8988T (cell line): ENCODE measurements around the gene NPPC.
"Not testable (repeated sequence)": the region's sequence is repeated elsewhere in the genome, so short reads cannot be mapped to it uniquely, and the experiment has no call there.

ENCODE experiments used
- DNase-seq: peaks from one replicate; pipeline ENCODE4 v3.0.0; 2011

Gene NPPC

DNA sequence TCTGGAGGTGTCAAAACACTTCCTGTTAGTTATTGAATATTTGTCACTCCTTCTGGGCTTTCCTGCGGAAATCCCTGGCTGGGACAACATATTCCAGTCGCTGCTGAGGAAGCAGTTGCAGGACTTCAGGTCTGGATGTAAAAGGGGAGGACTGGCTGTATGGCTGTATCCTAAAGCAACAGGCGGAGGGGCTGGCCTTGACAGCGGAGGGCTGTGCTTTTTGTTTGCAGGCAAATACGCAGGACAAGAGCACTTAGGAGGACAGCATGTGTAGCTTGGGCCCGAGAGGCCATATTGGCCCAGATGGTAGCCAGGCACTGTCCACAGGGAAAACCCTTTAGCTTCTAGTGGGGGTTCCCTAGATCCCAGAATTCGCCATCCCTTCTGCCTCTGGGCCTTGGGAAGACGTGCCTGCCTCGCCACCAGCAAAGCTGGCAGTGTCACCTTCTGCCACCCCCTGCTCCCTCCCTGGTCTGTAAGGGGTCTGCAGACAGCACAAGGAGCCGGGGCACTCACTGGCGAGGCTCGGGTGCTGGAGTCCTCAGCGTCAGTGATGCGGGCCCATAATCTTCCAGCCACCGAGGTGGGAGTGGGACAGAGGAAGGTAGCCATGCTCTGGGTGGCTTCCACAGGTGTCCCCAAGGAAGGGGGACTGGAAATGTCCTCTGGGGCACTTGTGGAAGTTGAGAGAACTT, 6.7 kb downstream of the NPPC start:
- DNase-seq: no peak

DNA sequence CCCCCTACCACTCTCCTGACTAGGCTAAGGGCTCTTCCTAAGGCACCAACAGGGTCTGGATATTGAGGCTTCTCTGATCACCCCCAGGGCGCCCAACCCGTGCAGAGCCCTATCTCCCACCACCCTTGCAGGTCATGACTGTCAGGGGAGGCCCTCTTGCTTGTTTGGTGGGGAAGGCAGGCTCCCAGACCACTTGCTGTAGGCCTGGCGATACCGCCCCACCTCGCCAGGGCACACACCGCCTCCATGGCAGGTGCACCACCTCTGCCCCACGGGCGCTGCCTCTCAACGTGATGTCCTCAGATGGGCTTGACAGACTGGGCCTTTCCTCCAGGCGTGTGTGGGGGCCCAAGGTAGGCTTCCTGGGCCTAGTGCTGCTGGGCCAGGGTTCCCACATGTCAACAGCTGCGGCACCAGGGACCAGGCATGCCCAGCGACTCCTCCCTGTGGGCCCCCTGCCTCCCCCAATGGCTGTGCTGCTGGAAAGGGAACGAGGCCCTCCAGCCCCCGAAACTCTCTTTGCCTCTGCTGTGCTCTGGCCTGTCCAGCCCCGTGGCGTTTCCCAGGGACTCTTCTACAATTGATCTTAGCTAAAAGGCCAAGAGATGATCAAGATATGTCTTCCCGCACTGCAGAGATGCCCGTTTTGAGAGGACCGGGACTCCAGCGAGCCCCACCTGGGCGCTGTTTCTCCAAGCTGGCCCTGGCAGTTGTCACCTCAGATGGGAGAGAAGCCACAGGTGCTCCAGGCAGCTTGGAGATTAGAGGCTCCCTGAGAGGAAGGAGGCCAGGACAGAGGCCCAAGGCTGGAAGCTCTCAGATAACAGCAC, 7.5 kb downstream of the NPPC start:
- DNase-seq: no peak

DNA sequence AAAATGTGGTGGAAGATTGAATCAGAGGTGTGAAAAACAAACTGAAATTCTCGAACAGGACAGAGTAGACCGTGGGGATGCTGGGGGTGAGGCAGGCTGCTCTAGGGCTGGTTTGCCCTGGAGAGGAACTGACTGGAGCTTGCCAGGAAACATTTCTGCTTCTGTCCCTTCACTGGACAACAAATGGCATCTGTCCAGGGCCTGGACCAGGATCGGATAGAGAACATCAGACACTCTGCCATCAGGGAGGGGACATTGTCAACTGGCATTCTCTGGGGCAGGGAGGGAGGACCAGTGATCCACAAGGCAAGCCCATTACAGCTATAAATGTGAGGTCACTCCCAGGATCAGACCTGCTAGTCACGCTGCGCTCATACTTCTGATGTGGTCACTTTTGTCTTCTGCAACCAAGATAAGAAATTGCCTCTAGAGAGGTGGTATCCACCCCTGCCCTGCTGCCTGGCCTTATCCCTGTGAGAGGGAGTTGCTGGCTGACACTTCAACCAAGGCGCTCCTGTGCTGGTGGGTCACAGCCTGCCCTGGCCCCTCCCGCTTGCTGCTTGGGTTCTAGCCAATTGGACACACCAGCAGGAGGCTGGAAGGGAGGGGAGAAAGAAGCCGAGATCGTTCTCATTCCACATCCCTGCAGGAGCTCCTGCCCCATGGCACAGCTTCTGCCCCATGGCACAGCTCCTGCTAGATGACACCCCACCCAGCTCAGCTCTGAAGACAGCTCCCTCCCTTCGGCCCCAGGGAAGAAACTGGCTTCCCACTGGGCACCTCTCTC, 8.7 kb downstream of the NPPC start:
- DNase-seq: no peak

DNA sequence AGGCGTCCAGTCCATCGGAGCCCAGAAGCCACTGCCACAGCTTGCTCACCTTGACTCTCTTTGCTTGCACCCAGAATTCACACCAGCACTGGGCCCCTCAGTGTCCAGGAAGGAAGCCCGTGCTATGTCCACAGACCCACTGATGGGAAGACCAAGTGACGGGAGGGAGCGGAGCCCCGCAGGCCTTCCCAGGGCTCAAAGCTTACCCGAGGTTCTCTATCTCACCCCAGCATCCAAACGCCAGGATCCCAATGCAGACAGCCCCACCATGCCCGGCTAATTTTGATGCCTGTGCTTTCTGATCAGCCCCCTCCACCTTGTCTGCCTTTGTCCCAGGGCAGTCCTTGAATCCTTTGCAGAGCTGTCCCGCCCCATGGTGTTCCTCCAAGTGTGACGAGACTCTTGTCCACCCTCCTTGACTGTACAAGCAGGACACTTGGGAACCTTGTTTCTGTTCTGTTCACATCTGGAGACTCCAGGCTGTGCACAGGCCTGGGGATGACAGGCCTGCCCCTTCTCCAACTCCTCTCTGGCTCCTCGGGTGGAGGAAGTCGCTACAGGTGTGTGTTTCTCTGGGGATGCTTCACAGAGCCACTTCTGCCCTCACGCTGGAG, 12.0 kb downstream of the NPPC start:
- no peak for DNase-seq

DNA sequence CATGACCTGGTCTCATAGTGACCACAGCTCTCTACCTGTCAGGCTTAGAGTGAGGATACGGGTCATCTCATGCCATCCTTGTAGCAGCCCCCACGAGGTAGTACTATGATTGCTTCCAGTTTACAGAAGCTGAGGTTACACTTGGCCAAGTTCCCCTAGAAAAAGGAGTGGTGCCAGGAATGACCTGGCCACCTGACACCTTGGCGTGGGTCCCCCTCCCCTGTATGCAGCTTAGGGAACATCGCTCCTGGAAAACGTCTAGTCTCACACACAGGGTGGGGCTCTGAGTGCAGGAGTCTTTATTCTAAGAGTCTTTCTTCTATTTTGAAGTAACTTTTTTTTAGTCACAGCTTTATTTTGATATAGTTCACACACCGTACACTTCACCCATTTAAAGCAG, 14.8 kb downstream of the NPPC start:
- no peak for DNase-seq

DNA sequence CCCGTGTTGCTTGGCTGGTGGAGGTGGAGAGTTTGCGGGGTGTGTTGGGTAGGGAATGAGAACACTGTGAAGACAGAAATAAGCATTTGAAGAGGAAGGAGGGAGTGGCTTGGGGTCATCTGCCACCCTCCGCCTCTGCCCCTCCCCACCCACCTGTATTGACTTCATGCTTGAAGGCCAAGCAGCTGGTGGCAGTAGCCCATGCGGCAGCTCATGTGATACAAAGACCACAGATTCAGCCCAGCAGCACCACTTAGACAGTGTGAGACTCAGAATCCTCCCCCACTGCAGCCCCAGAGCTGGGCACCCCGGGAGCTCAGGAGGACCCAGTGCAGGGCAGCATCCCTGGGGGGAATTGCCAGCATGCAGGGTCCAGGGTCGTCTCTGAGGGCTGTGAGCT, 15.4 kb downstream of the NPPC start:
- no peak for DNase-seq

DNA sequence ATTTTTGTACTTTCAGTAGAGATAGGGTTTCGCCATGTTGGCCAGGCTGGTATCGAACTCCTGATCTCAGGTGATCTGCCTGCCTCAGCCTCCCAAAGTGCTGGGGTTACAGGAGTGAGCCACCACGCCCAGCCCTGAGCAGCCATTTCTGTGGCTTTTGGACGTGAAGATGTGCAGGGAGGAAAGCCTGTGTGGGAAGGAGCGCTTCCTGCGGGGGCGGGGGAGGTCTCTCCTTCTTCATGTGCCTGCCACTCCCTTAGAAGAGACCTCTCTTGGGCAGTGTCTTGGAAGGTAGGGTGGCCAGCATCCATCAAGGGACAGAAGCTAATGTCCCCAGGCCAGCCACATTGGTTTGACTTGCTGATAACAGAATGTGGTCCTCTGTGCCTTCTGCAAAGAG, 16.0 kb downstream of the NPPC start:
- not testable (repeated sequence) for DNase-seq

DNA sequence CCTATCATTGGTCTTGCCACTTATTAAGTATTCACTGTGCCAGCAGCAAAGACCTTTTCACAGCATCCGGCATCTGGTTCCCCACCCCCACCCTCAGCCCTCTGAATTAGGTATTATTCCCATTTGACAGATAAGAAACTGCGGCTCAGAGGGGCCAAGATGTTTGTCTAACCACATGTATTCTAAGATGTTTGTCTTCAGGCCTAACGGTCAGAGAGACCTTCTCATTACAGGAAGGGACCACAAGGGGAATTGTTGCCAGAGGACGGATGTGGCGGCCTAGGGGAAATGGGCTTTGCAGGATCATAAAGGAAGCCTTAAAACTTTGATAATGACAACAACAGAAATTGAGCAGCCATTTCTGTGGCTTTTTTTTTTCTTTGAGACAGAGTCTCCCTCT, 16.6 kb downstream of the NPPC start:
- no peak for DNase-seq

DNA sequence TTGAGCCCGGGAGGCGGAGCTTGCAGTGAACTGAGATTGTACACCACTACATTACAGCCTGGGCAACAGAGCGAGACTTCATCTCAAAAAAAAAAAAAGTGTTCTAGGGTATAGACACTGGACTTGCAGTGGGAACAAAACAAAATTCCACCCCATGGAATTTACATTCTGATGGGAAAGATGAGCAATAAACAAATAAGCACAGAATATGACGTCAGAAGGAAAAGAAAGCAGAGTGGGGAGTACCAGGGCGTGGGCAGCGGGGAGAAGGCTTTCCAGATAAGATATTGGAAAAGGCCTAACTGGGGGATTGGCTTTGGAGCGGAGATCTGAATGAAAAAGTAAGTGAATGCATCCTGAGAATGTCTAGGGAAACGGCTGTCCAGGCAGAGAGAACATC, 17.6 kb downstream of the NPPC start:
- DNase-seq: no peak

DNA sequence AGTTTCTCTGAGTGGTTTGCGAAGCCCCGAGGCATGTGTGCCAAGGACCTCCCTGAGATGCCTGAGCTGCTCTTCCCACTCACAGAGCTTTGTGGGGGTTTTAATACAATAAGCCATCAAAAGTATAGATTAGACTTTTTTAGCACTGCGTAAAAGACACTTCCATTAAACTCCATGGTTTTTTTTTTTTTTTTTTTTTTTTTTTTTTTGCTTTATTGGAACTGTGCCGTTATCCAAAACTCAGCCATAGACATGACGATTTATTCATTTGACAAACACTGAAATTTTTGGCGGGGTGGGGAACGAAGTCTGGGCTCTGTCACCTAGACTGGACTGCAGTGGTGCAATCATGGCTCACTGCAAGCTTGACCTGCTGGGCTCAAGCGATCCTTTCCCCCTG, 18.4 kb downstream of the NPPC start:
- DNase-seq: no peak

DNA sequence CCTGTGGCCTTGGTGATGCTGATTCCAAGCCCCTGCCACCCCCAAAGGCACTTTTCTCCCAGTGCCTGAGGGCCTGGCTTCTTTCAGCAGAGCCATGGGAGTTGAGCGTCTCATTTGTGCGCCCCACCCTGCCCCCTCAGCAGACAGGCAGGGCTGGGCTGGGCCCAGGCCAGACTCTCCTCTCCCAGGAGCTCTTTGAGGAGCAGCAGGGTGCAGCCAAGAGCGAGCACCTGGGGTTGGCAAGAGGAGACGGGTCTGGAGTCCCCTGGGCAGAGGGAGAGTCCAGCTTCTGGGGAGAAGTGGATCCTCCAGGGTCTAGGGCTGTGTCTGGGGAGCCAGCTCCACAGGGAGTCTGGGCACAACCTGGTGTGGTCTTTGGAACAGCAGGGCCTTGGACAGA, 21.2 kb downstream of the NPPC start:
- DNase-seq: no peak

DNA sequence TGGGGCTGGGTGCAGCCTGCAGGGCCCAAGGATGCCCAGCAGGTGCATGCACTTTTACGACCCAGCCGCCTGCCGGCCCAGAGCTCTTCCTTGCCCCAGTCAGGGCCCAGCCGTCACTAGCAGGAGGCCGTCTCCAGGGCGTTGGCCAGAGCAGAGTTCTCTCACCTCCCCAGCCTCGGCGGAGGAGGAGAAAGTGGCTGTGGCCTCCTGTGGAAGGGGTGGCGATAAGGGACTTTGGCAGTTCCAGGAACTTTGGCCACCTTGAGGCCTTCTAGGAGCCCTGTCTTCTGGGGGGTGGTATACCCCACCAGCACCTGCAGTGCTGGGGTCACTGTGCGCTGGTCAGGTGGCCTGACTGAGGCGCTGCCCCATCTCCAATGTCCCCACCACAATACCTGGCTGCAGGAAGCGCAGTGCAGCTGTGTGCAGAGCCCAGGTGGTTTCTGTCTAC, 22.0 kb downstream of the NPPC start:
- DNase-seq: no peak

DNA sequence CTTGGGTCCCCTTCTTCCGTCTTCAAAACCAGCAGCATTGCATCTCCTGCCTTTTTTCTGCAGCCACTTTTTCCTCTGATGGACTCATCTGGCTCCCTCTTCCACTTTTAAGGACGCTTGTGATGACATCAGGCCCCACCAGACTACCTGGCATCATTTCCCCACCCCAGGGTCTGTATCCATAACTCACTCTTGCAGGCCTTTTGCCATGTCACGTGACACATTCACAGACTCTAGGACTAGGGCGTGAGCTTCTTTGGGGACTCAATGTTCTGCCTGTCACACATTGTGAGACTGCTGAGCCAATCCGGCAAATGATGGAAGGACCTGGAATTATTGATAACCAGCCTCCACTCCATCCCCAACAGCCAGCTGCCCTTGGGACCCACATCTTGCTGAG, 23.6 kb downstream of the NPPC start:
- DNase-seq: no peak

DNA sequence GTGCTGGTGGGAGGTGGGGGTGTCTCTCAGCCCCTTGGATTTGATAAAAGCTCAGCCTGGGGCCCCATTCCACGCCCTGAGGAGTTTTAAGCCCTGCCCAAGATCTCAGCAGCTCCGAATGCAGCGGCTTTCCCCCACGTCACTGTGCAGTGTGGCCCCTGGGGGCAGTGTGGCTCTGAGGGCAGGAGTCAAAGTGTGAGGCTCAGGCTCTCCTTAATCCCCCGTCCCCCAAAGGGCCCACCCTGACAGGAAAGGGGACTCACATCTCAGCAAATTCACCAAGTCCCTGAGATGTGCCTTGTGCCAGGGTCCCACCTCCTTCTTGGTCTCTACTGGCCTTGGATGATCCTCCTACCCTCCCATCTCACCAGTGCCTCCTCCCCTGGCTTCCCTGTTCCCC, 25.2 kb downstream of the NPPC start:
- DNase-seq: no peak

DNA sequence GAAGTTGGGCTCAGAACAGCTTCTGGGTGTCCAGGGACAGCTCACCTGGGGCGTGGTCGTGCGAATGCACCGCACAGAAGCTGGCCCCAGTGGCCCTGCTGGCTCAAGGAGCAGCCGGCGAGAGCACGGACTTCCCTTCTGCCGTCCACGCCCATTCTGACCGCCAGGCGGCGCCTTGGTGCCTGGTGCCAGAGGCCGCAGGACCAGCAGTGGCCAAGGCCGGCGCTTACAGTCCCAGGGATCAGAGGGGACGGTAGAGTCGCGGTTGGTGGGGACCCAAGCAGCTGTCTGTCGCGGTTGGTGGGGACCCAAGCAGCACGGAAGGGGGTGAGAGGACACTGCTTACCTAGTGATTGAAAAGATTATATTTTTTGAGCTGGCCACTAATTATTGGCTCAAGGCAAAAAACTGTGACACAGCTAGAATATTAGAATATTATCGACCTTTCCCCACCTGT, 25.7 kb downstream of the NPPC start:
- DNase-seq: peak; percentile 91

DNA sequence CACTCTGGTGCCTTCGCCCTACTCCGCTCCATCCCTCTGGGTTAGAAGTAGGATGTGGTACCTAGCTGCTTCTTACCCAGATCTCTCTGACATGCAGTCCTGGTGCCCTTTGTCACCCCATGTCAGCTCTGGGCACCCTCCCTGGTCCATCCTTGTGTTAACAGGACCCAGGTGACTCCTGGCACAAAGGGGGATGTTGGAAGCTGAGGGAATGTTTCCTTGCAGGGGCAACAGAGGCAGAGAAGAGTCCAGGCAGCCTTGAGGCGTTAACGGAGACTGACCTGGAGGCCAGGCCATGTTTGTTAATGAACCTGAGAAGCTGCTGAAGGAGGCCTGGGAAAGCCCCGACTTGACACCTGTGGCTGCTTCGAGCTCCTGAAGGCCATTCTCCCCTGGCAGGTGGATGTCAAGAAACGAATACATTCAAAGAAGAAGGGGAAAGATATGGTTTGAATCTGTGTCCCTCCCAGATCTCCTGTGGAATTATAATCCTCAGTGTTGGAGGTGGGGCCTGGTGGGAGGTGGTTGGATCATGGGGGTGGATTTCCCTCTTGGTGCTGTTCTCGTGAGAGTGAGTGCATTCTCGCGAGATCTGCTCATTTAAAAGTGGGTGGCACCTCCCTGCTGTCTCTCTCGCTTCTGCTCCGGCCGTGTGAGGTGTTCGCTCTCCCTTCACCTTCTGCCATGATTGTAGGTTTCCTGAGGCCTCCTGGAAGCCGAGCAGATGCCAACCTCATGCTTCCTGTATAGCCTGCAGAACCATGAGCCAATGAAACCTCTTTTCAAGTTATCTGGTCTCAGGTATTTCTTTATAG, 31.4 kb downstream of the NPPC start:
- DNase-seq: no peak

DNA sequence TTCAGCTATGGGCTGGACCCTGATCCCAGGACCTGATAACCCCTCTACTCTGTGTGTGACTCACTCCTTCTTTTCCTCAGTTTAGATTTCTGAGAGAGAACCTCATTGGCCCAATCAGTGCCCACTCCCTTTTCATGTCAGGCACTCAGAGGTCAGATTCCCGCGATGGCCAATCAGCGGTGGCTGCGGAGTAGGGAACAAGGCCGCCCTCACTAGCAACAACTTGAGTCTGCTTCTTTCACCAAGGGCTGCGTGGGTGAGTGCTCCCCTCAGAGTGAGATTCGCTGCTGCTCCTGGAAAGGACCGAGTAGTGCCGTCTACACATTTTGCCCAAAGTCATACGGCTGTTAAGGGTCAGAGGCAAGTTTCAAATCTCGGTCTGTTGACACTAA, 34.7 kb downstream of the NPPC start:
- no peak for DNase-seq

DNA sequence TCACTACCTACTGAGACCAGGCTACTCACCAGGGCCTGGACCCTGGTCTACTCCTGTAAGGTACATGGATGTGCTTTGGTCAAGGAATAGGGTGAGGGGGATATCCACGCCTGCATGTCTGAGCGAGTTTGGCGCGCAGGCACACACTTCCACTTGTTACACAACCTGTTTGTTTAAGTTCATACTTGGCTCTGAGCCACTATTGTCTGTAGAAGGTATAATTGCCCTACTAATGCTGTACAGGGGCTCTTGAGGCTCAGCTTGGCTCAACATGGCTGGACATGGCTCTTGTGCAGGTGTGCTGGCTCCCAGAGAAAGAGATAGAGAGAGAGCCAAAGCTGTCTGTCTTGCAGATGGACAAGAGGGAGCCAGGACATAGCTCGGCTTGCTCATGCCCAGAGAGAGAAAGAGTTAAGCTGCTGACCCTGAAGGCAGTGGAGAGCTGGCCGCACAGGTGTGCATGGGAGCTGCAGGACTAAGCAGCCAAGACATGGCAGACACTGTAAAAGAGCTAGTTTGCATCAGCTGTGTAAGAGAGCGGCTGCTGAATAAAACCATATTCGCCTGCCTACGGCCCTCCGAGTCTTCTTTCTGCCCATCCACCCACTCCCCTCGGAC, 35.2 kb downstream of the NPPC start:
- no peak for DNase-seq

DNA sequence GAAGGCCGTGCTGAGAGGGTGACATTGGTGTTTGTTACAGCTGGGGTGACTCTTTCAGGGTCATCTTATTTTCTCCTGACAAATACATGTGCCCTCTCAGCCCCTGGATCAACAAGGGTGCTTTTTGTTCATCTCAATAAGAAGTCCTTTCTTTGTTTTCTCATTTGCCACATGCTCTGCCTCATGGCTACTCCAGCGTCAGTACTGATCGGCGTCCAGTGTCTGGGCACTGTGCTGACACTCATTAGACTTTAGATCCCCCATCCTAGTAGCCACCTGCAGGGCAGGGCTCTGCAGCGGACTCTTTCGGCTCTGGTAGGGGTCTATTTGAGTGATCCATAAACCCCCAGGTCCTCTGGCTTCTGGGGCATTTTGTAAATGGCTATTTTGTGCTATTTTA, 38.4 kb downstream of the NPPC start:
- no peak for DNase-seq

DNA sequence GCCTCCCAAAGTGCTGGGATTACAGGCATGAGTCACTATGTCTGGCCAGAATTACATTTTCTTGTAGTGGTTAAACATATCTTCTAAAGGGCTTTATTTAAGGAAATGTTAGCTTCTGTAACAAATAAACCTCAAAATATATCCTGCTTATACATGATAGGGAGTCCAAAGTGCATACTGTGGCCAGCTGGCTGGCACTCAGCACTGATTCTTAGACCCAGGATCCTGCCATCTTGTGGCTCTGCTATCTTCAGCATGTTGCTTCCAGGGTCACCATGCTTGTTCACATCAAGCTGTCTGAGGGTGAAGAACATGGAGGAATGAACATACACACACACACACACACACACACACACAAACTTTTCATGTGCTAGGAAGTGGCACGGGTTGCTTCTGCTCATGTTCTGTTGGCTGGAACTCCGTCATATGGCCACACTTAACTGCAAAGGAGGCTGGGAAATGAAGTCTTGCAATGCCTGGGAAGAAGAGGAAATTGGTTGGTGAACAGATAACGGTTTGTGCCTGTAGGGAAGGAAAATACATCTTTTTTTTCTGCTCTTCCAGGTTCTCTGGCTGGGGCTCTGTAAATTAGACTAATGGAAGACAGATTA, 40.0 kb downstream of the NPPC start:
- DNase-seq: no peak

DNA sequence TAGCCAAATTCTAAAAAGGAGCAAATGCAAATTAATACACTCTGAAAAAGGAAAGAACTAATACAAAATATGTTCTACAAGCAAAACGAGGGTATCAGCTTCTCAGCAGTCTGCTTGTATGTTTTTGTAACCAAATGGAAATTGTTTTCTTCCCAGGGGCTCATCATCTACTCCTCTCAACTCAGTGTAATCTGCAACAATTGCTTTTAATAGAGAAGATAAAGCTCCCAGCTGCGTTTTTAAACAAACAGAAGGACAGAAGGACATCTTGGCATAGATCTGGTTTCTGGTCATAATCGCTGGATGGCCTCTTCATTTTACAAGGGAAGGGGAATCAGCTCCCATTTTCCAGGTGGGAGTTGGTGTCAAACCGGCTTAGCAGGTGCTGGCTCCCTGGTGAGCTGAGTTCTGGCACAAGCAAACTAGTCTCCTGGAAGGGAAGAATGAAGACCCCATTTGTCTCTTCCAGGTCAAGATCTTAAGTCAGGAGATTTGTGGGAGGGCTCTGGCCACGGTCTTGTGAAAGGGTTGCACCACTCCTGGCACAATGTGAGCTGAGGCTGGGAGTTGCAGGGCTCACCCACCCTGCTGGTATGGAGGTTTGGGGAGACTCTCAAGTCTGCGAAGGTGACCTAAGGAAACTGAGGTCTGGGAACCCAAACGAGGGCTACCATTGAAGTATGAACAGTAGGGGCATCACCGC, 41.6 kb downstream of the NPPC start:
- no peak for DNase-seq
